Activated CD8-positive, alpha-beta T cell treated with anti-CD3 and anti-CD28 coated beads for 36 hours (primary cell): Measurements from ENCODE around the gene SGTA. TPM values are rescaled to one million over a fixed set of nuclear protein-coding genes. Genes with fewer than 3 reads are reported as not detected.

Experiments used
- ATAC-seq: fragments of 200-7000 bp; cut with Tn5 transposase; one replicate; pipeline ENCODE4 v1.10.0; 2021; ENCODE audit warnings: mild to moderate bottlenecking, moderate library complexity
- CTCF ChIA-PET: fragments of 350-600 bp; sonication (Branson Sonifier 250); formaldehyde crosslinking; loops from one replicate; lab custom pipeline; 2021; ENCODE audit warnings: antibody characterized with exemption; lab: Charles Lee
- POLR2A ChIA-PET: fragments of 350-600 bp; sonication (Branson Sonifier 250); formaldehyde crosslinking; loops from one replicate; lab custom pipeline; 2021; ENCODE audit warnings: antibody characterized with exemption; lab: Charles Lee
- DNase-seq: peaks from one replicate; pipeline ENCODE4 v3.0.0-alpha.2; 2020
- H3K27ac Mint-ChIP-seq: one replicate; pipeline ENCODE4 v1.8.0; 2021; ENCODE audit warnings: mild to moderate bottlenecking, mixed read lengths
- H3K27me3 Mint-ChIP-seq: one replicate; pipeline ENCODE4 v1.8.0; 2021; ENCODE audit warnings: mixed read lengths
- H3K36me3 Mint-ChIP-seq: one replicate; pipeline ENCODE4 v1.8.0; 2021; ENCODE audit warnings: low read depth, mixed read lengths
- H3K4me1 Mint-ChIP-seq: one replicate; pipeline ENCODE4 v1.8.0; 2021; ENCODE audit warnings: low read depth, mixed read lengths
- H3K4me3 Mint-ChIP-seq: one replicate; pipeline ENCODE4 v1.8.0; 2021; ENCODE audit warnings: mild to moderate bottlenecking, moderate library complexity, mixed read lengths
- H3K9me3 Mint-ChIP-seq: one replicate; pipeline ENCODE4 v1.8.0; 2021; ENCODE audit warnings: mixed read lengths
- intact Hi-C: fragments of 100-400 bp; cut with micrococcal nuclease; formaldehyde crosslinking; loops from one replicate; pipeline ENCODE4 v1.10.0; 2022
- total RNA-seq, 2 experiments: library from RNA; stranded (reverse); gene quantifications; one replicate each; pipeline ENCODE4 v1.2.3, GENCODE V29; 2021
- TF ChIP-seq, protein P1 (sequence below): fragments of 200-600 bp; IDR thresholded peaks from one replicate; pipeline ENCODE4 v1.8.0; 2022; ENCODE audit warnings: antibody characterized with exemption, mild to moderate bottlenecking

Gene SGTA
- total RNA-seq, 2 experiments from 2014 or later, result 53.4 to 60.8 TPM

GRCh38 chr19:2764945-2765344, 18.1 kb downstream of the SGTA start:
- TF ChIP-seq, protein P1, sequence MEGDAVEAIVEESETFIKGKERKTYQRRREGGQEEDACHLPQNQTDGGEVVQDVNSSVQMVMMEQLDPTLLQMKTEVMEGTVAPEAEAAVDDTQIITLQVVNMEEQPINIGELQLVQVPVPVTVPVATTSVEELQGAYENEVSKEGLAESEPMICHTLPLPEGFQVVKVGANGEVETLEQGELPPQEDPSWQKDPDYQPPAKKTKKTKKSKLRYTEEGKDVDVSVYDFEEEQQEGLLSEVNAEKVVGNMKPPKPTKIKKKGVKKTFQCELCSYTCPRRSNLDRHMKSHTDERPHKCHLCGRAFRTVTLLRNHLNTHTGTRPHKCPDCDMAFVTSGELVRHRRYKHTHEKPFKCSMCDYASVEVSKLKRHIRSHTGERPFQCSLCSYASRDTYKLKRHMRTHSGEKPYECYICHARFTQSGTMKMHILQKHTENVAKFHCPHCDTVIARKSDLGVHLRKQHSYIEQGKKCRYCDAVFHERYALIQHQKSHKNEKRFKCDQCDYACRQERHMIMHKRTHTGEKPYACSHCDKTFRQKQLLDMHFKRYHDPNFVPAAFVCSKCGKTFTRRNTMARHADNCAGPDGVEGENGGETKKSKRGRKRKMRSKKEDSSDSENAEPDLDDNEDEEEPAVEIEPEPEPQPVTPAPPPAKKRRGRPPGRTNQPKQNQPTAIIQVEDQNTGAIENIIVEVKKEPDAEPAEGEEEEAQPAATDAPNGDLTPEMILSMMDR, result no peak
- POLR2A ChIA-PET, result interaction anchor here (0.9 kb wide), 1 partner anchor 19 kb away, joined by 3 read pairs; no protein-coding TSS in a partner anchor
- CTCF ChIA-PET, result interaction anchor here (1.3 kb wide), 1 partner anchor 15 kb away, joined by 4 read pairs; no protein-coding TSS in a partner anchor

GRCh38 chr19:2763687-2764086, 19.4 kb downstream of the SGTA start:
- Mint-ChIP-seq H3K4me1 (no peaks in the 10 kb centered on the region), H3K27ac (no peak overlapping the region), H3K27me3 (no peaks in the 10 kb centered on the region), H3K36me3 (peaks cover 28% of the 10 kb centered on the region), H3K4me3 (no peak overlapping the region), H3K9me3 (no peaks in the 10 kb centered on the region)
- intact Hi-C loops, result no loop called here
- ATAC-seq (no peak), DNase-seq (no peak)
- TF ChIP-seq, protein P1, result no peak
- ChIA-PET POLR2A (no interaction called here), CTCF (no interaction called here)

More at GRCh38 chr19:2764945-2765344, 18.1 kb downstream of the SGTA start:
- no peaks in the 10 kb centered on the region for H3K9me3 Mint-ChIP-seq
- H3K36me3 Mint-ChIP-seq, result peaks cover 20% of the 10 kb centered on the region
- H3K4me3 Mint-ChIP-seq, result no peak overlapping the region
- no peak overlapping the region for H3K27ac Mint-ChIP-seq
- no peak for ATAC-seq
- no peak for DNase-seq
- no peaks in the 10 kb centered on the region for H3K27me3 Mint-ChIP-seq
- no peaks in the 10 kb centered on the region for H3K4me1 Mint-ChIP-seq
- intact Hi-C loops, result no loop called here

DNA sequence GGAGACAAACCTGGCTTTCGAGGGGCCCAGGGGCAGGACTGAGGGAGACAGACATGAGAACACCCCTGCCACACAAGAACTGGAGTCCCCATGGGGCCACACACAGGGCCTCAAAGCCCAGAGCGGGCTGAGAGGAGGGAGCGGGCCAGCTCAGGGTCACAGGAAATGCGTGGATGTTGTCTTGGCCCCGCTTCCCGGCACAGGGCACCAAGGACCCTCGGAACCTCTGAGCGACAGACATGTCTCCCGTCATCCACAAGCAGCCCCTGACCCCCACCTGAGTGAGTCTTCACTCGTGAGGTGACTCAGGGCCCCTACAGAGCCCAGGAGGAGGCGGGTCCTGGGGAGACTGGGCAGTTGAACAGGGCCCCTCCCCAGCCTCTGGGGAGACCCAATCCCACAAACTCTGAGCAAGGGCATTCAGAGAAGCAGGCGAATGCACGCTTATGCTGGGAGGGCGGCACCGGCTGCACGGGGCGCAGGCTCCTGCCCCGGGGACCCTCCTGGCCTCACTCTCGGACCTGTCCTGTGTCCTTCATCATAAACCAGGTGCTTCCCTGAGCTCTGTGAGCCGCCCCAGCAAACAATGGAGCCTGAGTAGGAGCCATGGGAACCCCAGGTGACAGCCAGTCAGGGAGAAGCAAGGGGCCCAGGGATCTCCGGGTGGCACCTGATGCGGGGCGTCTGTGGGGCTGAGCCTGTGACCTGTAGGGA, 20.1 kb downstream of the SGTA start:
- Mint-ChIP-seq H3K27me3 (no peaks in the 10 kb centered on the region), H3K4me1 (no peaks in the 10 kb centered on the region), H3K9me3 (no peaks in the 10 kb centered on the region), H3K27ac (no peak overlapping the region), H3K4me3 (no peak overlapping the region), H3K36me3 (peaks cover 30% of the 10 kb centered on the region)
- ChIA-PET POLR2A (no interaction called here), CTCF (interaction anchor here (0.8 to 1.4 kb wide), 2 partner anchors 13 to 115 kb away, joined by 4 to 5 read pairs; no protein-coding TSS in a partner anchor)
- TF ChIP-seq, protein P1, result no peak
- ATAC-seq, result no peak
- DNase-seq, result no peak
- intact Hi-C loops, result no loop called here

- Mint-ChIP-seq H3K36me3 (peaks cover 30% of the 10 kb centered on the region), H3K4me1 (no peaks in the 10 kb centered on the region), H3K27me3 (no peaks in the 10 kb centered on the region), H3K4me3 (no peak overlapping the region), H3K9me3 (no peaks in the 10 kb centered on the region), H3K27ac (no peak overlapping the region)
- POLR2A ChIA-PET, result no interaction called here
- CTCF ChIA-PET, result interaction anchor here (0.8 to 1.4 kb wide), 2 partner anchors 13 to 114 kb away, joined by 4 to 5 read pairs; no protein-coding TSS in a partner anchor
- intact Hi-C loops, result no loop called here
- TF ChIP-seq, protein P1, result no peak
- ATAC-seq, result no peak
- DNase-seq, result no peak
Measured at GRCh38 chr19:2761876-2762782, 20.9 kb downstream of the SGTA start.
